ENCODE results near the gene UQCRC1.

UQCRC1 gene

GRCh38 chr3:48581621-48582481 lies 27.6 kb downstream of the UQCRC1 start:
- TF ChIP-seq, protein P1, sequence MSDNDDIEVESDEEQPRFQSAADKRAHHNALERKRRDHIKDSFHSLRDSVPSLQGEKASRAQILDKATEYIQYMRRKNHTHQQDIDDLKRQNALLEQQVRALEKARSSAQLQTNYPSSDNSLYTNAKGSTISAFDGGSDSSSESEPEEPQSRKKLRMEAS (IDR thresholded peaks at IDR 0.05; ENCODE audit: low read depth, low read length): no peak
- no peak overlapping the region for H3K4me3 ChIP-seq (ENCODE audit: low read depth, low read length)
- no peak for DNase-seq (ENCODE audit: low read depth)

GRCh38 chr3:48576647-48577046 lies 32.8 kb downstream of the UQCRC1 start:
- DNase-seq (ENCODE audit: low read depth): no peak
- H3K4me3 ChIP-seq (ENCODE audit: low read depth, low read length): no peak overlapping the region
- TF ChIP-seq, protein P2, sequence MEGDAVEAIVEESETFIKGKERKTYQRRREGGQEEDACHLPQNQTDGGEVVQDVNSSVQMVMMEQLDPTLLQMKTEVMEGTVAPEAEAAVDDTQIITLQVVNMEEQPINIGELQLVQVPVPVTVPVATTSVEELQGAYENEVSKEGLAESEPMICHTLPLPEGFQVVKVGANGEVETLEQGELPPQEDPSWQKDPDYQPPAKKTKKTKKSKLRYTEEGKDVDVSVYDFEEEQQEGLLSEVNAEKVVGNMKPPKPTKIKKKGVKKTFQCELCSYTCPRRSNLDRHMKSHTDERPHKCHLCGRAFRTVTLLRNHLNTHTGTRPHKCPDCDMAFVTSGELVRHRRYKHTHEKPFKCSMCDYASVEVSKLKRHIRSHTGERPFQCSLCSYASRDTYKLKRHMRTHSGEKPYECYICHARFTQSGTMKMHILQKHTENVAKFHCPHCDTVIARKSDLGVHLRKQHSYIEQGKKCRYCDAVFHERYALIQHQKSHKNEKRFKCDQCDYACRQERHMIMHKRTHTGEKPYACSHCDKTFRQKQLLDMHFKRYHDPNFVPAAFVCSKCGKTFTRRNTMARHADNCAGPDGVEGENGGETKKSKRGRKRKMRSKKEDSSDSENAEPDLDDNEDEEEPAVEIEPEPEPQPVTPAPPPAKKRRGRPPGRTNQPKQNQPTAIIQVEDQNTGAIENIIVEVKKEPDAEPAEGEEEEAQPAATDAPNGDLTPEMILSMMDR (IDR thresholded peaks at IDR 0.05; ENCODE audit: low read depth, low read length): no peak
- TF ChIP-seq MYC (IDR thresholded peaks at IDR 0.05; ENCODE audit: low read depth, low read length) (no peak), POLR2A (IDR thresholded peaks at IDR 0.05; ENCODE audit: extremely low read depth, insufficient read length) (no peak)
- TF ChIP-seq, protein P1 (IDR thresholded peaks at IDR 0.05; ENCODE audit: low read depth, low read length): no peak

DNA sequence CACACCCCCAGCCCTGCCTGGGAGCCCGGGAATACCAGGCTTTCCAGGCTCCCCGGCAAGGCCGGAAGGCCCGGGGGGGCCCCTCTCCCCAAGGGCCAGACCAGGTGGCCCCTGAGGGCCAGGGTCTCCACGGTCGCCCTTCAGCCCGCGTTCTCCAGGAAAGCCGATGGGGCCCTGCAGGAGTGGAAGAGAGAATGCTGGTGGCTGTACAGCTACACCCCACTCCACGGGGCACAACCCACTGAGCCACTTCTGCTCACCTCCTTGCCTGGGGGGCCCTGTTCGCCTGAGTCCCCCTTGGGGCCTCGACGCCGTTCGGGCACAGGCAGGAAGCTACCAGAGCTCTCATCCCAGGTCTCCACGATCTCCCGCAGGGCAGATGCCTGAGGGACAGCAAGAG lies 34.1 kb downstream of the UQCRC1 start:
- TF ChIP-seq, protein P2 (IDR thresholded peaks at IDR 0.05; ENCODE audit: low read depth, low read length): no peak
- no peak overlapping the region for H3K4me3 ChIP-seq (ENCODE audit: low read depth, low read length)
- DNase-seq (ENCODE audit: low read depth): no peak

- H3K4me3 ChIP-seq (ENCODE audit: low read depth, low read length): no peak overlapping the region
- TF ChIP-seq POLR2A (IDR thresholded peaks at IDR 0.05; ENCODE audit: extremely low read depth, insufficient read length): no peak
Observed at GRCh38 chr3:48573973-48574585, 35.4 kb downstream of the UQCRC1 start.

DNA sequence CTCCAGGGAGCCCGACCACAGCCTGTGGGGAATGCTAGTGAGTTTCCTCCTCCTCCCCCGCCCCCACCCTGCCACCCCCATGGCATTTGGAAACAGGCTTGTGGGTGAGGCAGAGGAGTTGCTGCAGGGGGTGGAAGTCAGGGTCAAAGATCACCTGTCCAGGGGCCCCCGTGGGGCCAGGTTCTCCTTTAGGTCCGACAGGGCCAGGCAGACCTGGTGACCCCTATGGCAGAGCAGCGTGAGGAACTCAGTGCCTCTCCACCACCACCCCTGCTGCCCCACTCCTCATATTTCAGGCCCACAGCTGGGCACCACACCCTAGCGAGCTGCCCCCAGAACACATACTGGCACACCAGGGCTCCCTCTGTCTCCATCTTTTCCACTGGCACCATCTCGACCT lies 36.9 kb downstream of the UQCRC1 start:
- no peak overlapping the region for H3K4me3 ChIP-seq (ENCODE audit: low read depth, low read length)
- TF ChIP-seq, protein P1 (IDR thresholded peaks at IDR 0.05; ENCODE audit: low read depth, low read length): no peak
- no peak for TF ChIP-seq MYC (IDR thresholded peaks at IDR 0.05; ENCODE audit: low read depth, low read length)
- TF ChIP-seq, protein P2 (IDR thresholded peaks at IDR 0.05; ENCODE audit: low read depth, low read length): no peak
- no peak for TF ChIP-seq POLR2A (IDR thresholded peaks at IDR 0.05; ENCODE audit: extremely low read depth, insufficient read length)
- no peak for DNase-seq (ENCODE audit: low read depth)

More at GRCh38 chr3:48573973-48574585, 35.4 kb downstream of the UQCRC1 start:
- no peak for DNase-seq (ENCODE audit: low read depth)

DNA sequence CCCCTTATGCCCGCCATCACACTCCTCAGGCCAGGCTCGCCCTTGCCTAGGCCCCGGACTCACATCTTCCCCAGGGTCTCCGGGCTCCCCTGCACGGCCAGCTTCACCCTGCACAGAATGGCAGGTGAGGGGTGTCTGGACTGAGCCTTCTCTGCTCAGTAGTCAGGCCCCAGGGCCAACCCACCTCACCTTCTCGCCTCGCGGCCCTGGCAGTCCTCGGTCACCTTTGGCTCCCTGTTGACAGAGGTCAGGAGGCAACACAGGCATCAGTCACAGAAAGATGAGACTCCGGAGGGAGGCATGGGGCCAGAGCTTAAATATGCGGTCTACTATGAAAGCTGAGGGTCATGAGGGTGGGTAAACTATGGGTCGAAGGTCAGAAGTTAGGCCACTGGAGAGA lies 37.5 kb downstream of the UQCRC1 start:
- DNase-seq (ENCODE audit: low read depth): no peak
- H3K4me3 ChIP-seq (ENCODE audit: low read depth, low read length): no peak overlapping the region
- TF ChIP-seq MYC (IDR thresholded peaks at IDR 0.05; ENCODE audit: low read depth, low read length): no peak
- TF ChIP-seq, protein P1 (IDR thresholded peaks at IDR 0.05; ENCODE audit: low read depth, low read length): no peak
- no peak for TF ChIP-seq POLR2A (IDR thresholded peaks at IDR 0.05; ENCODE audit: extremely low read depth, insufficient read length)
- TF ChIP-seq, protein P2 (IDR thresholded peaks at IDR 0.05; ENCODE audit: low read depth, low read length): no peak

Data from NB4 (cell line).